Mesothelial cell of epicardium (in vitro differentiated cells): Measurements from ENCODE around the gene SH3GLB1. TPM values are rescaled to one million over a fixed set of nuclear protein-coding genes. Genes with fewer than 3 reads are reported as not detected.

Experiments used
- DNase-seq, 2 experiments: peaks; one replicate each; pipeline ENCODE4 v3.0.0; 2021; ENCODE audit warnings: low spot score in 2 of 2; ENCODE audit not compliant: unreplicated experiment in 2 of 2
- H3K27ac Mint-ChIP-seq: 2 replicates; pipeline ENCODE4 v1.8.0; 2021; ENCODE audit warnings: mixed read lengths
- H3K27me3 Mint-ChIP-seq: 2 replicates; pipeline ENCODE4 v1.8.0; 2021; ENCODE audit warnings: low read depth, mixed read lengths
- H3K36me3 Mint-ChIP-seq: 2 replicates; pipeline ENCODE4 v1.8.0; 2021; ENCODE audit warnings: mixed read lengths
- H3K4me1 Mint-ChIP-seq: 2 replicates; pipeline ENCODE4 v1.8.0; 2021; ENCODE audit warnings: mixed read lengths
- H3K4me3 Mint-ChIP-seq: 2 replicates; pipeline ENCODE4 v1.8.0; 2021; ENCODE audit warnings: mild to moderate bottlenecking, moderate library complexity, mixed read lengths
- H3K9me3 Mint-ChIP-seq: 2 replicates; pipeline ENCODE4 v1.8.0; 2021; ENCODE audit warnings: mixed read lengths
- CTCF ChIP-seq: fragments of 200-600 bp; sonication (generic); IDR thresholded peaks from one replicate; pipeline ENCODE4 v1.5.0; 2021; ENCODE audit warnings: antibody characterized with exemption; ENCODE audit not compliant: unreplicated experiment
- total RNA-seq: library from RNA; stranded (reverse); gene quantifications from 3 replicates; pipeline ENCODE4 v1.2.1, GENCODE V29; 2021

SH3GLB1 gene
- total RNA-seq, 1 donor from 2014 or later, result 59.4 TPM

GRCh38 chr1:86782482-86782881 is 78.1 kb downstream of the SH3GLB1 start:
- no peak for DNase-seq
- Mint-ChIP-seq H3K27ac (no peak overlapping the region), H3K36me3 (peaks cover 2% of the 10 kb centered on the region), H3K4me3 (no peak overlapping the region), H3K27me3 (peaks cover 8% of the 10 kb centered on the region), H3K9me3 (peaks cover 26% of the 10 kb centered on the region), H3K4me1 (peaks cover 10% of the 10 kb centered on the region)
- no peak for TF ChIP-seq CTCF

- Mint-ChIP-seq H3K27me3 (no peaks in the 10 kb centered on the region), H3K36me3 (peaks cover 2% of the 10 kb centered on the region), H3K9me3 (peaks cover 27% of the 10 kb centered on the region), H3K4me1 (peaks cover 10% of the 10 kb centered on the region), H3K4me3 (no peak overlapping the region), H3K27ac (no peak overlapping the region)
- no peak for TF ChIP-seq CTCF
- DNase-seq, result no peak
Measured at GRCh38 chr1:86787621-86788020, 83.2 kb downstream of the SH3GLB1 start.

- Mint-ChIP-seq H3K4me3 (no peak overlapping the region), H3K36me3 (peaks cover 2% of the 10 kb centered on the region), H3K4me1 (peaks cover 19% of the 10 kb centered on the region), H3K27ac (no peak overlapping the region), H3K9me3 (peaks cover 27% of the 10 kb centered on the region), H3K27me3 (no peaks in the 10 kb centered on the region)
- no peak for DNase-seq
- no peak for TF ChIP-seq CTCF
Measured at GRCh38 chr1:86788300-86789206, 84.2 kb downstream of the SH3GLB1 start.

- no peak for TF ChIP-seq CTCF
- DNase-seq, result no peak
- H3K27ac Mint-ChIP-seq, result peak overlapping the region; percentile 41
- H3K27me3 Mint-ChIP-seq, result no peaks in the 10 kb centered on the region
- H3K4me3 Mint-ChIP-seq, result no peak overlapping the region
- no peaks in the 10 kb centered on the region for H3K36me3 Mint-ChIP-seq
- H3K9me3 Mint-ChIP-seq, result peaks cover 4% of the 10 kb centered on the region
- peaks cover 24% of the 10 kb centered on the region for H3K4me1 Mint-ChIP-seq
Measured at GRCh38 chr1:86795316-86795715, 90.9 kb downstream of the SH3GLB1 start.

Other genes starting within 250 kb of the SH3GLB1 start
- not detected in 3 replicates for gene CLCA1, start 235.6 kb upstream of the SH3GLB1 start, total RNA-seq
- gene CLCA4, start 157.5 kb upstream of the SH3GLB1 start, total RNA-seq, result 0.07 TPM in 1 of 3 replicates, not detected in the others
- 148 to 155 TPM (median 150 TPM) in 3 replicates for gene SELENOF, start 209.6 kb downstream of the SH3GLB1 start, total RNA-seq
- 37.3 to 40.2 TPM (median 37.8 TPM) in 3 replicates for gene HS2ST1, start 210.1 kb downstream of the SH3GLB1 start, total RNA-seq